HG03439 (cell line): ENCODE data around the gene OR5A1.
A peak's percentile ranks its signal among the peaks of the same experiment; 100 is the strongest.
"Not testable (repeated sequence)": the region's sequence is repeated elsewhere in the genome, so short reads cannot be mapped to it uniquely, and the experiment has no call there.

Experiments used
- ATAC-seq: cut with Tn5 transposase; IDR thresholded peaks from one replicate; pipeline ENCODE4 v1.9.1; 2021; ENCODE audit warnings: mild to moderate bottlenecking, moderate library complexity; ENCODE audit not compliant: unreplicated experiment

The OR5A1 gene

GRCh38 chr11:59436169-59436568 is at the start of gene OR5A1:
Gene OR5A1, plus strand, starts transcription at chr11:59436469. Its CDS starts 6,700 bp downstream, at chr11:59443169.
- no peak for ATAC-seq

- no peak for ATAC-seq
These were observed 42.1 kb upstream of the OR5A1 start for GRCh38 chr11:59394186-59394585.

- ATAC-seq = no peak
These were observed 35.6 kb upstream of the OR5A1 start for GRCh38 chr11:59400461-59401261.

- no peak for ATAC-seq
These were observed 35.1 kb upstream of the OR5A1 start for GRCh38 chr11:59401262-59401552.

- ATAC-seq = no peak
These were observed 32.7 kb upstream of the OR5A1 start for GRCh38 chr11:59403546-59403945.

- no peak for ATAC-seq
These were observed 22.6 kb upstream of the OR5A1 start for GRCh38 chr11:59413646-59414045.

- ATAC-seq = no peak
These were observed 21.2 kb upstream of the OR5A1 start for GRCh38 chr11:59415111-59415510.

GRCh38 chr11:59416613-59417012 is 19.7 kb upstream of the OR5A1 start:
- ATAC-seq = no peak

GRCh38 chr11:59417023-59417422 is 19.2 kb upstream of the OR5A1 start:
- ATAC-seq = no peak

GRCh38 chr11:59418156-59418555 is 18.1 kb upstream of the OR5A1 start:
- no peak for ATAC-seq

- no peak for ATAC-seq
These were observed 12.4 kb upstream of the OR5A1 start for GRCh38 chr11:59423835-59424234.

GRCh38 chr11:59425131-59425530 is 11.1 kb upstream of the OR5A1 start:
- no peak for ATAC-seq

GRCh38 chr11:59426361-59427067 is 9.8 kb upstream of the OR5A1 start, which contains the start of gene OR5A2:
Gene OR5A2, minus strand, starts transcription at chr11:59426413. Its CDS starts 3,460 bp downstream, at chr11:59422953.
- no peak for ATAC-seq

GRCh38 chr11:59427068-59427382 is 9.2 kb upstream of the OR5A1 start:
- ATAC-seq = no peak

- peak; percentile 83 for ATAC-seq
These were observed 6.2 kb upstream of the OR5A1 start for GRCh38 chr11:59429924-59430516.

GRCh38 chr11:59437770-59438169 is 1.5 kb downstream of the OR5A1 start:
- no peak for ATAC-seq

- ATAC-seq = not testable (repeated sequence)
These were observed 9.4 kb downstream of the OR5A1 start for GRCh38 chr11:59445624-59446023.

- ATAC-seq = no peak
These were observed 12.2 kb downstream of the OR5A1 start for GRCh38 chr11:59448484-59448883.

- ATAC-seq = no peak
These were observed 20.4 kb downstream of the OR5A1 start, which contains the start of gene OR4D6 for GRCh38 chr11:59456661-59457060. Gene OR4D6, plus strand, starts transcription at chr11:59456961. Its CDS starts 0 bp downstream, at chr11:59456961.

- no peak for ATAC-seq
These were observed 23.6 kb downstream of the OR5A1 start for GRCh38 chr11:59459916-59460315.

GRCh38 chr11:59463190-59463641 is 26.9 kb downstream of the OR5A1 start:
- no peak for ATAC-seq

GRCh38 chr11:59473015-59473414 is 36.7 kb downstream of the OR5A1 start, which contains the start of gene OR4D10:
Gene OR4D10, plus strand, starts transcription at chr11:59473315. Its CDS starts 4,115 bp downstream, at chr11:59477430.
- ATAC-seq = no peak
